Uterus (tissue), 2 donors: ENCODE measurements around the gene FKBP4.

Experiments
- POLR2A ChIP-seq, 2 donors: fragments of 450-650 bp; IDR thresholded peaks; one replicate each; pipeline ENCODE4 v1.6.1; 2016; ENCODE audit warnings: antibody characterized with exemption in 2 of 2, mild to moderate bottlenecking in 1 of 2, moderate library complexity in 1 of 2
- TF ChIP-seq, protein P1 (sequence below), 4 experiments: fragments of 200-600 bp in 2 of 4; fragments of 450-650 bp in 2 of 4; sonication (generic) in 2 of 4; IDR thresholded peaks; one replicate each; pipeline ENCODE4 v1.5.1; 2016 to 2019; ENCODE audit warnings: antibody characterized with exemption in 4 of 4, mild to moderate bottlenecking in 2 of 4, moderate library complexity in 1 of 4

DNA sequence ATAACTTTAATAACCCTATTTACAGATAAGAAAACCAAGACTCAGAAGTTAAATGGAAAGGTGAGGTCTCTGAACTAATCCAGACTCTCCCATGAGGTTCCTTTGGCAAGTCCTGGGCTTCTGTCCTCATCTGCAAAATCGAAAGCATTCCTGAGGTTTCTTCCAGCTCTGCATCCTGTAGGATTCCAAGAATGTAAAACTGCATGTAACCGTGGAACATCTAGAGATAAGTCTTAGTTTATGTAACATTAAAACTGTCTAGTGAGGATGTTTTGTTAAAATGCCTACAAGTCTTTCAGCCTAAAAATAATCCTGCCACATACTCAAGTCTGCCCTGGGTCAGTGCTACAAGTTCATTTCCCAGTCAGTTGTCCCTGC, 10.4 kb downstream of the FKBP4 start:
- TF ChIP-seq, protein P1, sequence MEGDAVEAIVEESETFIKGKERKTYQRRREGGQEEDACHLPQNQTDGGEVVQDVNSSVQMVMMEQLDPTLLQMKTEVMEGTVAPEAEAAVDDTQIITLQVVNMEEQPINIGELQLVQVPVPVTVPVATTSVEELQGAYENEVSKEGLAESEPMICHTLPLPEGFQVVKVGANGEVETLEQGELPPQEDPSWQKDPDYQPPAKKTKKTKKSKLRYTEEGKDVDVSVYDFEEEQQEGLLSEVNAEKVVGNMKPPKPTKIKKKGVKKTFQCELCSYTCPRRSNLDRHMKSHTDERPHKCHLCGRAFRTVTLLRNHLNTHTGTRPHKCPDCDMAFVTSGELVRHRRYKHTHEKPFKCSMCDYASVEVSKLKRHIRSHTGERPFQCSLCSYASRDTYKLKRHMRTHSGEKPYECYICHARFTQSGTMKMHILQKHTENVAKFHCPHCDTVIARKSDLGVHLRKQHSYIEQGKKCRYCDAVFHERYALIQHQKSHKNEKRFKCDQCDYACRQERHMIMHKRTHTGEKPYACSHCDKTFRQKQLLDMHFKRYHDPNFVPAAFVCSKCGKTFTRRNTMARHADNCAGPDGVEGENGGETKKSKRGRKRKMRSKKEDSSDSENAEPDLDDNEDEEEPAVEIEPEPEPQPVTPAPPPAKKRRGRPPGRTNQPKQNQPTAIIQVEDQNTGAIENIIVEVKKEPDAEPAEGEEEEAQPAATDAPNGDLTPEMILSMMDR (IDR thresholded peaks at IDR 0.05): no peak
- TF ChIP-seq POLR2A (IDR thresholded peaks at IDR 0.05): no peak
